SK-N-MC (cell line): ENCODE data around the gene SORBS1.

Experiments
- EZH2 ChIP-seq: fragments of 200-600 bp; sonication (generic); IDR thresholded peaks from one replicate; pipeline ENCODE4 v1.6.1; 2017; ENCODE audit warnings: antibody characterized with exemption
- FOXP2 ChIP-seq: optimal IDR thresholded peaks from 2 replicates; pipeline ENCODE3; 2011; ENCODE audit warnings: mild to moderate bottlenecking, moderate library complexity; ENCODE audit not compliant: insufficient read depth; ENCODE audit errors: extremely low read length, control extremely low read depth
- POLR2AphosphoS5 ChIP-seq: IDR thresholded peaks from 2 replicates; pipeline ENCODE4 v1.6.1; 2012; ENCODE audit warnings: mild to moderate bottlenecking, low read depth, low read length, borderline replicate concordance

GRCh38 chr10:95303950-95304349 is 257.2 kb downstream of the SORBS1 start:
- TF ChIP-seq POLR2AphosphoS5 (no peak), FOXP2 (no peak), EZH2 (no peak)
